IPS-18c (cell line): ENCODE measurements around the gene ZNF133.
"Not testable (repeated sequence)": the region's sequence is repeated elsewhere in the genome, so short reads cannot be mapped to it uniquely, and the experiment has no call there.

Experiments
- H3K4me3 ChIP-seq: 2 replicates; pipeline ENCODE4 v1.7.0; 2013; ENCODE audit warnings: low read depth, mild to moderate bottlenecking, low read length, moderate library complexity; ENCODE audit not compliant: insufficient read depth
- H3K9me3 ChIP-seq: one replicate; pipeline ENCODE4 v1.6.1; 2013; ENCODE audit warnings: mild to moderate bottlenecking, low read length, moderate library complexity; ENCODE audit not compliant: control insufficient read depth, insufficient read depth

The ZNF133 gene

DNA sequence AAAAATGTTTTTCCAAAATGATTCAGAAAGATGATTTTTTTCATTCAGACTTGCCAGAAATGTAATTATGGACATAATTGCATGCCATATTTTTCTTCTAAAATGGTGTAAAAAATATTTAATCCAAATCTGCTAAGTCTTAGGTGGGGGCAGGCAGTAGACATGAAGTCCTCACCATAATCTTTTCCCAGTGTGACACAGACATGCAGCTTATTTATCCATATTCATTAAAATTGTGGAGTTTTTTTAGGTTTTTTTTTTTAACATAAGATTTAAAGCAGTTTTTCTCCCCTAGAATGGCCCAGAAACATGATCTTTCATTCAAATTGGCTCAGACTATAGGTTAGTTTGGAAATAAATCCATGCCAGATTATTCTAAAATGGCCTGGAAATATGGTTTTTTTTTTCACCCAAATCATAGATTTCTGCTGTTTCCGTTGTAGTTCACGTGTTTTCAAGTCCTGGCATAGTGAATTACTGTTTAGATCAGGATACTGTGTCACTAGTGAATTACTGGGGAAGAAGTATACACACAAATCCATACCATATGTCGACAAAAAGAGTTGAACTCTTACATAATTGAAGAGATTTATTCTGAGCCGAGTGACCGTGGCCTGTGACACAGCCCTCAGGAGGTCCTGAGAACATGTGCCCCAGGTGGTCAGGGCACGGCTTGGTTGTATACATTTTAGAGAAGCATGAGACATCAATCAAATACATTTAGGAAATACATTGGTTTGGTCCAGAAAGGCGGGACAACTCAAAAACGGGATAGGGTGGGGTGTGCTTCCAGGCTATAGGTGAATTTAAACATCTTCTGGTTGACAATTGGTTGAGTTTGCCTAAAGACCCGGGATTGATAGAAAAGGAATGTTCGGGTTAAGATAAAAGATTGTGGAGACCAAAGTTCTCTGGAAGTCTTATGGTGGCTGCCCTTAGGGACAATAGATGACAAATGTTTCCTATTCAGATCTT is 33.9 kb downstream of the ZNF133 start:
- Histone ChIP-seq H3K4me3 (no peak overlapping the region), H3K9me3 (no peaks in the 10 kb centered on the region)

DNA sequence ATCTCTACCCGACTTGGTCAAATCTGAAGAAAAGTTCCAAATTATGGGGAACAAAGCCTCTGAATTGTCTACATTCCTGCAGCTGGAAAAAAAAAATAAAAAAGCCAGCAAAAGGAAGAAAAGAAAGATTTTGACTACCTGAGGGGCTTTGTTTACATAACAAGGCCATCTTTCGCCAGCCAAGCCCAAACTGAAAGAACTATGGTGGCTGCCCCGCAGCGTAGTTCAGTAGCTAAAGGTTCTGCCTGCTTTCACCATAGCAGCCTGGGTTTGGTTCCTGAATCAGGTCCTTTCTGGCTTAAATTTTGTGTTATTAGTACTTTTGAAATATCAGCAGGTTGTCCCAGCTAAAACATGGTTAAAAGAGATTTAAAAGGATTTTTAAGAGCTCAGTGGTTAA is 35.4 kb downstream of the ZNF133 start:
- Histone ChIP-seq H3K9me3 (no peaks in the 10 kb centered on the region), H3K4me3 (no peak overlapping the region)

DNA sequence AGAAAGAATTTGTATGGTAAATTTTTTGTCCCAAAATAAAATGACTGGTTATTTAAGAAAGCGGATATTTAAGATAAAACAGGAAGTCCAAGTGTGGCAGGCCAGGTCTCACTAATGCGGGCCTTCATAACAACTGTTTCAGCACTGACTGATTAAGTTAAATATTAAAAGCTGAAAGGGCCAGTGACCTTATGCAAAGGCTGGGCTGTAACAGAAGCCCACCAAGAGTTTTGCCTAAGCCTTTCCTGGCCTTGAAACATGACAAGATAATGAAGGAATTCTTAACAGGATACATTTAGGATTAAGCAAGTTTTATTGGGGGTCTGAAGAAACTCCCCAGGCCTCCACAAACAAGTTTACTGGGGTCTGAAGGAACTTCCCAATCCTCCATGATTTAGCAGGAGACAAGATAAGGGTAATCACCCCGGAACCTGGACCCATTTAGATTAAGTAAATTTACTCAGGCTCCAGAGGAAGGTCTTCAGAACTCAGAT is 36.3 kb downstream of the ZNF133 start:
- Histone ChIP-seq H3K9me3 (peaks cover 2% of the 10 kb centered on the region), H3K4me3 (no peak overlapping the region)

DNA sequence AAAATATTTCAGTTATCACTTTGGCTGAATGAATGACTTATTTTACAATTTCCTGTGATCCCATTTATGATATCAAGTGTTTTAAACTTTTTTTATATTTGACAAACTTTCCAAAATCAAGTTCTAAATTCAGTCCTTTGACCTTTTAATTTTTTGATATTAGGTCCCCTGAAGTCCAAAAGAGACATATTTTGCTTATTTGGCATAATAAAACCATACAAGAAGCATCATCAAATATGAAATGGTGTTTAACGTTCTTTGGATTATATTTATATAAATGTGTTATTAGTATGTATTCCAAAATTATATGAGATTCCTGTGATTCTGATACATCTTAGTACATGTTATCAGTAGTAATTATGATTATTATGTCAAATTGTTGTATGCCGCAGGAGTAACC is 38.7 kb downstream of the ZNF133 start:
- no peak overlapping the region for H3K4me3 ChIP-seq
- peaks cover 2% of the 10 kb centered on the region for H3K9me3 ChIP-seq

DNA sequence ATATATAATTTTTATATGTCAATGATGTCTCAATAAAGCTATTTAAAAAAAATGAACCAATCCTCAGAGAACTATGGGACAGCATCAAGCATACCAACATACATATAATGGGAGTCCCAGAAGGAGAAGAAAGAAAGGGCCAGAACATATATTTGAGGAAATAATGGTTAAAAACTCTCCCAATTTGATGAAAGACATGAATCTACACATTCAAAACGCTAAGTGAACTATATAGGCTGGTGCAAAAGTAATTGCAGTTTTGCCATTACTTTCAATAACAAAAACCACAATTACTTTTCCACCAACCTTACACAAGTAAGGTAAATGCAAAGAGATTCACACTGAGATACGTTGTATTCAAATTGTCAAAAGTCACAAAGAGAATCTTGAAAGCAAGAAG is 43.4 kb downstream of the ZNF133 start:
- peaks cover 11% of the 10 kb centered on the region for H3K9me3 ChIP-seq
- no peak overlapping the region for H3K4me3 ChIP-seq

DNA sequence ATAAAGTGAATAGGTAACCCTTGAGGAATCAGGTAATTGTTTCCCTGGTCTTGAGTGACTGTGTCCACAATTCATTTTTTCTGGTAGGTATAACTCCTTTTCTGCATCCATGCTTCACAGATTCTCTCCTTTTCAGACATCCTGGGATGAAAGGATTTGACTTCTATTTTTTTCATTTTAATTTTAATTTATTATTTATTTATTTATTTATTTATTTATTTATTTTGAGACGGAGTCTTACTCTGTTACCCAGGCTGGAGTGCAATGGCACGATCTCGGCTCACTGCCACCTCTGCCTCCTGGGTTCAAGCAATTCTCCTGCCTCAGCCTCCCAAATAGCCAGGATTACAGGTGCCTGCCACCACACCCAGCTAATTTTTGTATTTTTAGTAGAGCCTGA is 61.4 kb downstream of the ZNF133 start:
- H3K4me3 ChIP-seq, H3K9me3 ChIP-seq: not testable (repeated sequence)

DNA sequence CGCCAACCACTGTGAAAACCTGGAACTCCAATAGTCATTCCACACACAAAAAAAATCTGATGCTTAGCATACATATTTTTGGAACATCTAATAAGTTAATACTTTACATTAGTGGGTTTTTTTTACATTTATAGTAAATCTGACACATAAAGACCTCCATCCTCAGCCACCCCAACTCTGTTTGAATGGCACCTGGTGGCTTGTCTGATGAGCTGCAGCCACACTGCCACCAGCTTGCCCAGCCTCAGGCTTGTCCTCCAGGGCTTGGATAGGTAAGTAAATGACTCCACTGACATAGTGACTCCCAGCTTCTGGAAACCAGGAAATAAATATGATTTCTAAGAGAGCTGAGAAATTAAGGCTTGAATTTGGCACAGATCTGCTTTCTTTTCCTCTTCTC is 71.5 kb downstream of the ZNF133 start:
- no peaks in the 10 kb centered on the region for H3K9me3 ChIP-seq
- no peak overlapping the region for H3K4me3 ChIP-seq

DNA sequence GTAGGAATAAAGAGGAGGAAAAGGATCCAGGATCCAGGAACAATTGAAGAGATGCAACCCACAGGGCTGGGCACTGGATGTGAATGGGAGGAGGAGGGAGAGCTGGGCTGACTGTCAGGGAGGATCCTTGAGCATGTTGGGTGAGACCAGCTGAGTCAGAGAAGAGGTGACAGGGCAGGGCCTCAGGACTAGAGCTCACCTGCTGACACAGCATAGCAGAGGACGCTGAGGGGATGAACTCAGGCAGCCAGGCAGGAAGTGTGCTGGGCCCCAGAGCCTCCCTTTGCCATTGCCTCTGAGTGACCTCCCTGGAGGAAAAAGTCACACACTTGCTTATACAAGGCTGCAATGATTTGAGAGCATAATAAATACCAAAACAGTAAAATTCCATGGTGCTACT is 72.3 kb downstream of the ZNF133 start:
- Histone ChIP-seq H3K9me3 (no peaks in the 10 kb centered on the region), H3K4me3 (no peak overlapping the region)

DNA sequence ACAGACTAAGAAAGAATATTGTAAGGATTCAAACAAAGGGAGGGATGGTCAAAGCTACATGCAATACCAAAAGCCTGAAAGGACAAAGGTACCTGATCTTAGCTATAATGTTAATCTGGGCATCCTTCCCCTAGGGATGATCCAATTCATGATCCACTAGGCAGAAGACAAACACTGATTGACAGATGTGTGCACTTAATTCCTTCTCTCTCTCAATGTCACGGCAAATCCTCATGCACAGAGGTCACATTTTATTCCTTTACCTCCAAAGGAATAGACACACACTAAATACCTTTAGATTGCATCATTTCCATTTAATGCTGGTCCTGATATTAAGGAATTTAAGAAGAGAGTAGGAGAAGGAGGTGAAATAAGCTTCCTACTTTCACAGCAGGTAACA is 73.4 kb downstream of the ZNF133 start:
- Histone ChIP-seq H3K4me3 (no peak overlapping the region), H3K9me3 (peaks cover under 1% of the 10 kb centered on the region)

DNA sequence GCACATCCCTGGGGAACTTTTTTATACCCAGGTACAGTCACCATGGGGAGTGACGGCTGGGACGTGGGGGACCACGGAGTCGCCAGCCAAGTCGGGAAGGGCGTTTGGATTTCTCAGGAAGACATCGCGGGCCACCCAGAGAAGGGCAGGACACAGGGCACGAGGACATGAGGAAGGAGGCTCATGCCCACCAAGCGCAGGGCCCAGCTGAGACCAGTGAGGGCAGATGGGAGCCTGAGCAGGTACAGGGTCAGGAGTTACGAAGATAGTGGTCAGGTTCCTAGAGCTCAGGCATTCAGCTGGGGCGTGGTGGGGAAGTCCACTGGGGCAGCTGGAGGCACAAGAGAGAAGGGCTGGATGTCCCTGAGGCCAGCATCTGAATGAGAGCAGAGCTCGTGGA is 74.6 kb downstream of the ZNF133 start:
- H3K4me3 ChIP-seq: no peak overlapping the region

DNA sequence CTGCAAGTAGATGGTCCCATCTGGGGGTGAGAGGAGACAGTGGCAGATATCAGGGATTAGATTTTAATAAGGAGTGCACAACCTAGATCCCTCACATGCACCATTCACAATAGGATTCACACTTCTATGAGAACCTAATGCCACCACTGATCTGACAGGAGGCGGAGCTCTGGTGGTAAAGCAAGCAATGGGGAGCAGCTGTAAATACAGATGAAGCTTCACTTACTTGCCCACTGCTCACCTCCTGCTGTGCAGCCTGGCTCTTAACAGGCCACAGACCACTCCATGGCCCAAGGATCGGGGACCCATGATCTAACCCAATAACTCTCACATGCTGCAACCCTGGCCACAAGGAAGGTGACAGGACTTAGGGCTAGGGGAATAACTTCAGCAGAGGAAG is 75.4 kb downstream of the ZNF133 start:
- Histone ChIP-seq H3K4me3 (no peak overlapping the region), H3K9me3 (peaks cover 2% of the 10 kb centered on the region)

More for the DNA sequence above, 74.6 kb downstream of the ZNF133 start:
- H3K9me3 ChIP-seq: peaks cover 2% of the 10 kb centered on the region

DNA sequence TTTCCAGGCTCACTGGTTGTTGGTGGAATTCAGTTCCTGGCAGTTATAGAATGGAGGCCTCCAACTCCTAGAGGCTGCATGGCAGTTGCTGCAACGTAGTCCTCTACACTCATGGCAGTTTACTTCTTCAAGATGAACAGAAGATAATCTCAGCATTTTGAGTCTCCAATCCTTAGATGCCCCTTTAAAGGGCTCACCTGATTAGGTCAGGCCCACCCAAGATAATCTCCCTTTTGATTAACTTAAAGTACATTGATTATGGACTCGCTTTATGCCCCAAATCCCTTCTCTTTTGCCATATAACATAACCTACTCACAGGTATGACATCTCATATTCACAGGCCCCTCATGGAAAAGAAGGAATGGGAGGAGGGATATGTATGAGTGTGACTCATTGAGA is 76.4 kb downstream of the ZNF133 start:
- Histone ChIP-seq H3K4me3 (no peak overlapping the region; the same call in 1 of the 2 replicates), H3K9me3 (peaks cover 2% of the 10 kb centered on the region)
